HG02885 (cell line): Measurements from ENCODE around the gene CCDC13.

Experiments used
- ATAC-seq: cut with Tn5 transposase; IDR thresholded peaks from one replicate; pipeline ENCODE4 v1.9.1; 2021; ENCODE audit warnings: mild to moderate bottlenecking; ENCODE audit not compliant: unreplicated experiment, poor library complexity

The CCDC13 gene

GRCh38 chr3:42799376-42799775 is 26.3 kb upstream of the CCDC13 start:
- no peak for ATAC-seq

DNA sequence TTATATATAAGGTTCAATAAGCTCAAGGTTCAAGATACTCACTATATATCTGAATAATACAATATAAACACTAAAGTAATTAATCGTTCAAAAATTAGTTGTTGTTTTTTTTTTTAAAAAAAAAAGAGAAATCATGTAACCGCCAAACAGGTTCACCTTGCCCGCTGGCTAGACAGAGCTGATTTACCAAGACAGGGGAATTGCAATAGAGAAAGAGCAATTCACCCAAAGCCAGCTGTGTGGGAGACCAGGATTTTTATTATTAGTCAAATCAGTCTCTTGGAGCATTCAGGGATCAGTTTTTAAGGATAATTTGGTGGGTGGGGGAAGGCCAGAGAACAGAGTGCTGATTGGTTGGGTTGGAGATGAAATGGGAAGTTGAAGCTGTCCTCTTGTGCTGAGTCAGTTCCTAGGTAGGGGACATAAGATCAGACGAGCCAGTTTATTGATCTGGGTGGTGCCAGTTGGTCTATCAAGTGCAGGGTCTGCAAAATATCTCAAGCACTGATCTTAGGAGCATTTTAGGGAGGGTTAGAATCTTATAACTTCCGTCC is 23.4 kb upstream of the CCDC13 start:
- no peak for ATAC-seq

DNA sequence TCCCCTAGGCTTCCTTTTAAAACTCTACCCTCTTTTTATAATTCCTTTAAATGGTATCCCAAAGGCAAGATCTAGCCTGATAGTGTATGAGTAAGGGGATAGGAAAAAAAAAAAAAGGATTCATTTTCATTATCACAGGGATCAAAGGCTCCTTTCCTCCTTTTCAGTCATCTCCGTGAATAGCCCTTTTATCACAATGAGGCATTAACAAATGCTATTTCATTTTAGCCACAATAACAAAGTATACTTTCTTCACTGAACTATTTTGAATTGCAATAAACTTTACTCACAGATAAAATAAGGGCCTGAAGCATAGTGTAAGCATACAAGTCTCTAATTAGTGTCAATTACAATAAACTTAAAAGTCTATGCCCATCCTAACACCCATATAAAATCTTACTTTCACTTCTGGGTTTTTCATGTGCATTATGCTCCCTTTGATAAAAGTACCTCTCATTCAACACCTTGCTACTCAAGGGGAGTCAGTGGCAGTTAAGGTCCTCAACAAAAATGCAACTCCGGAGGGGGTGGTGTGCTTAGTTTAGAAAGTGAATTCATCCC is 22.6 kb upstream of the CCDC13 start:
- ATAC-seq: no peak

- no peak for ATAC-seq
Measured at GRCh38 chr3:42790714-42791229, 17.7 kb upstream of the CCDC13 start.

DNA sequence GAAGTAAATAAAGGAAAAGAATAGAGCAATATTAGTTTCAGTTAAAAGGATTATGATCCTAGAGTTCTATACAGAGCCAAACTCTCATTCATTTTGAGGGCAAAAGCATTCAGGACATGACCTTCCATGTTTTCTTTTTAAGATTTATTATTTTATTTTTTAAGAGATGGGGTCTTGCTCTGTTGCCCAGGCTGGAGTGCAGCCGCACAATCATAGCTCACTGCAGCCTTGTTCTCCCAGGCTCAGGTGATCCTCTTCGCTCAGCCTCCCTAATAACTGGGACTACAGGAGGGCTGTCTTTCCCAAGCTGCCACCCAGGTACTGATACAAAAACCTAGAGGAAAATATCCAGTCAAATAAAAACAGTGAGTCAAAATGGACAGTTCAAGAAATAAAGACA is 13.6 kb upstream of the CCDC13 start:
- ATAC-seq: no peak

DNA sequence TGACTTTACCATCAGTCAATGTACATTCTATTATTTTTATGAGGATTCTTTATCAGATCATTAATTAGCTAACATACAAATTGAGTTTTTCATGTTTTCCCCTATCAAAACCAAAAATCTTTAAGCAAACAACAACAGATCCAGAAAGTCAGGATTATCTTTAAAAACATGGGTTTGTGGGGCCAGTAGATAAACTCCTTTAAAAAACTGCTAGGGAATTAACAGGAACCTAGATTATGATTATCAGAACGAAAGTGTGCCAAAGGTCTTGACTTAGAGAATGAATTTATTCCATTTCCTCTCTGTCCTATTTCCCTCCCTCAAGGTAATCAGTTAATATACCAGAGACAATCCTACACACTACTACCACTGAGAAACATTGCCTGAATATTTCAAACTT is 13.2 kb upstream of the CCDC13 start:
- ATAC-seq: no peak

DNA sequence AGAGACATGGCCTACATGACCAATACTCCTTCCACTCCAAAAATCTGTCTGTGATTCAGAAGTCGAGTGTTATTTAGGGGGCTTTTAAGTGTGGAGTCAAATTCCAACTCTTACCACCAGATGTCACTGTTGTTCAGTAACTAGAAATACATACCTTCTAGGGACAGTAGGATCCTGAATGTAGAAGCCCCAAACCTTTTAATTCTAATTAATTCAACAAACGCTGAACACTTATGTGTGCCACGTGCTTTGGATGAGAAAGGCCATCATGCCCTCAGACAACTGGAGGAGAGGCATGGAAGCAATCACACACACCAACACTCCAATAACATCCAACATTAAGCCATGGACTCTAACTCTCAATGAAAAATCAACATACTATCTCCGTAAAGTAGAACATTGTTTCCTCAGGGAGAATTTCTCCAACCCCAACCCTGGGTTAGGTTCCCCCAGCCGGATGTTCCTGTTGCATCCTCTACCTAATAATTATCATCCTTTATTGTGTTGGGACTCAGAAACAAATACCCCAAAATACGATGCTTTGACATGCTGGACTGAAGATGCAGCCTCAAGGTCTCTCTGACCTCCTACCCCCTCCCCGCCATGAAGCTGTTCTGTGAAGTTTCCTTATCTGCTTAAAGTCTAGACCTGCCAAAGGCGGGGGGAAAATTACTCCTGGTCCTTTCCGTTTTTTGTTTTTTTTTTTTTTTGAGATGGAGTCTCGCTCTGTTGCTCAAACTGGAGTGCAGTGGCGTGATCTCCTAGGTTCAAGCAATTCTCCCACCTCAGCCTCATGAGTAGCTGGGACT is 8.0 kb upstream of the CCDC13 start:
- ATAC-seq: peak; percentile 45

DNA sequence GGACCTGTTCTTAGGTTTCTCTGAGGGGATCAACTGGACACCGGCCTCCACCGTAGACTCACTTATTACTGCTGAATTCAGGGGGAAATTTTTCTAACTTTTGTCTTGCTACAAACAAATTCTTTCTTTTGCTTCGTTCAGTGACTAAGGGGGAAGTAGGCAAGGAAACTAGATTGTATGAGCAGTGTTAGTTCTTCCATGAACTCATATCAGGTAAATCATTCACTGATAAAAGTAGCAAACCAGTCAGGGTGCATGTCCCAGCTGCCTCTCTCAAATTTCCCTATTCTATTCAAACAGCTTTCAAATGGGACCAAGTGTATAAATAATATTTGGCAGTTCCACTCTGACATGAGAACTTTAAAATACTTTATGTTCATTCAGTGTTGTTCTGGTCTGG is 7.3 kb upstream of the CCDC13 start:
- ATAC-seq: no peak

DNA sequence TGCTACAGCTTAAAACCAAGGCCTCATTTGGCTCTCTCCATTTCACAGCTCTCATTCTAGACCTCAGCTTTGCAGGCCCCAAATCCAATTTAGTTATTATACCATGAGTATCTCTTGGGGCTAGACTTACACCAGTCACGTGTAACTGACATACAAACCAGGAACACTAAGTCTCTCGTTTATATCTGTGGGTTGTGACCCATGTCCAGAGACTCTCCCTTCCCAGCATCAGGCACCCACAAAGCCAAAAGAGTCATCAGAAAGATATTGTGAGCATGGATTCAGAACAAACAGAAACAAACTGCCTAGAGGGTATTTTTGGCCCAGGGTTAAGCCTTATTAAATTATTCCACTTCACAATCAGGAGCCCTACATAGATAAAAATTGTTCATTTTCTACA is 5.6 kb upstream of the CCDC13 start:
- no peak for ATAC-seq

GRCh38 chr3:42773409-42773751 is 327 bp upstream of the CCDC13 start:
- peak; percentile 11 for ATAC-seq

- no peak for ATAC-seq
Measured at GRCh38 chr3:42771271-42771670, 1.8 kb downstream of the CCDC13 start.

- no peak for ATAC-seq
Measured at GRCh38 chr3:42769477-42770131, 3.4 kb downstream of the CCDC13 start.

DNA sequence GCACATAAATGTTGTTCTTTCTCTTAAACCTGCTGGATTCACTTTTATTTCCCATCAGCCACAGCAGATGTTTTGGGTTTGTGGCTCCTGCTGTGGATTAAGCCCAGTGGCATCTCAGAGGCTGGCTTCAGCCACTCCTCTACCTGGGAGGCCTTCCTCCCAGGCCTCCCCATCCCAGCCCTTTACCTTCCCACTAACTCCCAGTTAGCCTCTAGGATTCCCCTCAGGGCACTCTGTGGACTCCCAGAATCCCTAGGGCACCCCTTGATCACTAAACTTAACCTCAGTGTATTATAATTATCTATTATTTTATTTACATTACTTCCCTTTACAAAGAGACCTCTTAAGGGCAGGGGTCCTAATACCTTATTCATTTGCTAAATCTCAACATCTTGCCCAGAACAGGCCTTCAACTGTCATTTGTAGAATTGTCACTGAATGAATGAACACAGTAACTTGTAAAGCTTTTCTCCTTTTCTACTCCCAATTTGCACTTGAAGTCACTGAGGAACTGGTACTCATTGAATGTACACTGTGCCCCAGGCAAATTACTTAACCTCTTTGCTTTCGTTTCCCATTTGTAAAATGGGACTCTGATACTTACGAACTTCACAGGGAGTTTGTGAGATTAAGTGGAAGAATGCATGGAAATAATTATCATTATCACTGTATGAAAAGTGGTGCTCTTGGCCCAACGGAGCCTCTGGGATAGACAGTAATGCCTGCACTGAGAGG is 8.3 kb downstream of the CCDC13 start:
- no peak for ATAC-seq

- ATAC-seq: no peak
Measured at GRCh38 chr3:42764115-42764514, 8.9 kb downstream of the CCDC13 start.

GRCh38 chr3:42763021-42763420 is 10.0 kb downstream of the CCDC13 start:
- peak; percentile 49 for ATAC-seq

- ATAC-seq: no peak
Measured at GRCh38 chr3:42762046-42762724, 10.9 kb downstream of the CCDC13 start.

DNA sequence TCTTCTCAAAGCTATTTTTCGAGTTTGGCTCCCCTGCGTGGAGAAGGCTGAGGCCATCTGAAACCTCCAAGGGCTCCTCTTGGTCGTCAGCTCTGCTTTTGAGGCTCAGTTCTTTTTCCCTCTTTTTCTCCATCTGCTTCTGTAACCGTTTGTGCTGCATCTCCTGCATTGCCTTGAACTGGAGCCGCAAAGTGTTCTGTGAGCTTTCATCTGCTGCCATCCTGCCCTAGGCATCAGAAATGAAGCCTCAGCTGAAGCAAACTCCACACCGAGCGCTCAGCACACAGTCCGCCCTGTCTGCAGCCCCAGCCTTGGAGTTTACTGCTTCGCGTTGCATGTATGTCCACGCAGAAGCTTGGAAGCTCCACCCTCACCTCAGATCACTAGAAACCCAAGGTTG is 14.9 kb downstream of the CCDC13 start:
- ATAC-seq: no peak

GRCh38 chr3:42756681-42757213 is 16.3 kb downstream of the CCDC13 start:
- no peak for ATAC-seq

GRCh38 chr3:42755681-42756578 is 17.1 kb downstream of the CCDC13 start:
- no peak for ATAC-seq
